Measurements from ENCODE around the gene PLEKHM1. TPM values are rescaled to one million over a fixed set of nuclear protein-coding genes. Genes with fewer than 3 reads are reported as not detected.
"Not testable (repeated sequence)": the region's sequence is repeated elsewhere in the genome, so short reads cannot be mapped to it uniquely, and the experiment has no call there.

The PLEKHM1 gene
- total RNA-seq, 4 donors from 2014 or later = 44.0 to 68.9 (median 53.2) TPM

DNA sequence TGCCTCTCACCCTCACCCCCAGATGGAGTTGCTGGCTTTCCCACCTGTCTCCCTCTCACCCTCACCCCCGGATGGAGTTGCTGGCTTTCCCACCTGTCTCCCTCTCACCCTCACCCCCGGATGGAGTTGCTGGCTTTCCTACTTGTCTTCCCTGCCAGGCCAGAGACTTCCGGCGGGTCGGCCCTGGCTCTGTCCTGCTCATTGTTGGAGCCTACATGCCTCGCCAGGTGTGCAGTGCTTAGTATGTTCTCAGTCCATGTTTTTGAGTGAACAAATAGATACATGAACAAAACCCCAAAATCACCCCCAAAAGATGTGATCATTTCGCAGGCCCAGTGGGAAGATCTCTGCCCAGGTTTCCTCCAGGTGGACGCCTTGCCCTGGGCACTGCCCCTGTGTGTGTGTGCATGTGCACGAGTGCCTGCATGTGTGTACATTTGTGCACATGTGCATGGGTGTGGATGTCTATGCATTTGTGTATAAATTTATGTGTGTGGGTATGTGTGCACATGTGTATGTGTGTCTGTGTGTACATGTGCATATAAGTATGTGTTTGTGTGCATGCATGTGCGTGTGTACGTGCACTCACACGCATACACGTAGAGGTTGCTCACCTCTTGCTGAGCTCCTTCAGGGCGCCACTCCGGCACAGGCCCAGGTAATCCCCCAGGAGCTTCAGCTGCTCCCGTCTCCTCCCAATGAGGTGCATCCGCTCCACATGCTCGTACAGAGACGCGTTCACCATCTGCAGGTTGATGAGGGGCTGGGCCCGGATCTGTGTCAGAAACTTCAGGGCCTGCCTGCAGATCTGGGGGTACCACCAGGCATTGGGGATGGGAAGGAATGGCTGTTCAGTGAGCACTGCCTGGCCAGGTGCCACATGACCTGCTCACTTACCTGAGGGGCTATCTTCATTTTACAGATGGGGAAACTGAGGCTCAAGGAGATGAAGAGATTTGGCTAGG lies 45.4 kb downstream of the PLEKHM1 start:
- not testable (repeated sequence) for DNase-seq (ENCODE audit: low spot score); ATAC-seq (ENCODE audit: low FRiP score)

DNA sequence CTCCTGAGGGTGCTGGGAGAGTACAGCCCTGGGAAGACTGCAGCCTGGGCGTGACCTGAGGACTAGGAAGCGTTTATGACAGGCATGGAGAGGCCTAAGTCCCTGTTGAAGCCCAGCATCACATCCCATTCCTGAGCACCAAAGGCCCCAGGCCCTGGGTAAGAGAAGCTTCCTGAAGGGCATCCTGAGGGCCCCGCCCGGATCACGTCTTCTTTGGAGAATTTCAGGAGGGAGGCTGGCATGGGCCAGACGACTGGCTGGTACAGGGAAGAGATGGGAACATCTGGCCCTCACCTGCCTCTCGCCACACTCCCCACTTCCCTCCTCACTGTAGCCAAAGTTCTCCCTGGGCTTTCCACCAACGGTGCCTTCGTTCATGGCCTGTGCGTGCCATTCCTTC lies 46.2 kb downstream of the PLEKHM1 start:
- not testable (repeated sequence) for DNase-seq (ENCODE audit: low spot score); ATAC-seq (ENCODE audit: low FRiP score)

DNA sequence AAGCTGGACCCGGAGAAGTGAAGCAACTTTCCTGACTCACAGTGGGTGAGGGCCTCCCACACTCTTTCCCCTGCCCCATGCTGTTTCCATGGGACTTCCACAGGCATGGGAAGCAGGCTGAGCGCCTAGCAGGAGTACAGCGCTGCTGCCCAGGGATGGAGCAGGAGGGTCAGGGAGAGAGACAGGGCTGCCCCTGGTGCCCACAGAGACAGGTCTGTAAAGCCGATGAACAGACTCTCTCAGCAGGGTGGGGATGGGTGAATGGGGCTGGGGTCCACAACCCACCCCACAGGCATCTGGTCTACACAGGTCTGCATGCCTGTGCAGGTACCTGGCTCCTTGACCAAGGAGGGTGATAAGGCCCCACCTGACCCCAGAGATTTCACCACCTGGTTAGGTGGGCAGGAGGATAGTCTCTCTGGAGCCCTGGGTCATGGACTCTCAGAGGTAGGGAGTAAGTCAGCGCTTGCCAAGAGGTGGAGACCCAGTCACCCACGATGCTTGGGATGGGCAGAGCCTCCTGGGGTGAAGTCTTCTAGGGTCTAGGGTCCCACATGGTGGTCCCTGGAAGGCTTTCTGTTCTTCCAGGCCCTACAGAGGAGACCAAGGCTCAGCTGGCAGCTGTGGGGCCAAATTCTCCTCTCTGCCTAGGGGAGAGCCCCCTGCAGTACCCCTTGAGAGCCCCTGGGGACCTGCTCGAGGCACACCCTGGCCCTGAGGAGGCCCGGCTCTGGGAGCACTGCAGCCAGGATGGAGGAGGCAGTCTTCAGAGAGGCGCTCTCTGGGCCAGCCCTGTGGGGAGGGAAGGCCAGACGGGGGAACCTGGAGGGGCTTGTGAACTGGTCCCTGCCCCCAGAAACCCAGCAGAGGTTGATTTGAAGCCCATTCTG lies 46.9 kb downstream of the PLEKHM1 start:
- DNase-seq (ENCODE audit: low spot score); ATAC-seq (ENCODE audit: low FRiP score): not testable (repeated sequence)

DNA sequence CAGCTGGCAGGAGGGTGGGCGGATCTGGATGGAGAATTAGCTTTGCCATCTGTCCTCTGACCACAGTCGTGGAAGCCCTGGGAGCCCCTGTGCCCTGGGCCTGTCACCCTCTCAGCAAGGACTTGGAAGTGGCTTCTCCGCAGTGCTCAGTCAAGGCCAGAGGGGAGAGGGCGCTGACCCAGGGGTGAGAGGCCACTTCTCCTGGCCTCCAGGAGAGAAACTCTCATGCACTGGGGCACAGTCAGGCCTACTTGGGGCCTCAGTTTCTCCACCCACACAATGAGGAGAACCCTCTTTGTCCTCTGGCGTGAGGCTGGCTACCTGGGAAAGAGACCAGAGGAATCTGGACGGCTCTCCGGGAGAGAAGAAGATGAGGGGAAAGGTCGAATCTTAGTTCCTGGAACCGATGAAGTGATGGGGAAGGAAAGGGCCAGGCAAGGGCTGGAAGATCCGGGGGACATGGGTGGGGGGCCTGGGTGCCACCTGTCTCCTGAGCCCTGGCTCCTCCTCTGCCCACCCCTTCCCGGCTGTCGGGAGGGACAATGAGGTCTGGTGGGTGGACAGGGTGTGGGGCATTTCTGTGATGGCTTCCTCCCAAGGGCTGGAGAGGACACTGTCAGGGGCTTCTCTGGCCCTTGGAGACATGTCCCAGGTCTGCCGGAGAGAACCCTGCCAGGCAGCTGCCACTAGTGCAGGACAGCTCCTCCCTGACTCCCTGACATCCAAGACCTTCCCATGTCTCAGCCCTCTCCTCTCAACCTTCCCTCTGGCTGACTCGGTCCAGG lies 48.8 kb downstream of the PLEKHM1 start:
- TF ChIP-seq, protein P1, sequence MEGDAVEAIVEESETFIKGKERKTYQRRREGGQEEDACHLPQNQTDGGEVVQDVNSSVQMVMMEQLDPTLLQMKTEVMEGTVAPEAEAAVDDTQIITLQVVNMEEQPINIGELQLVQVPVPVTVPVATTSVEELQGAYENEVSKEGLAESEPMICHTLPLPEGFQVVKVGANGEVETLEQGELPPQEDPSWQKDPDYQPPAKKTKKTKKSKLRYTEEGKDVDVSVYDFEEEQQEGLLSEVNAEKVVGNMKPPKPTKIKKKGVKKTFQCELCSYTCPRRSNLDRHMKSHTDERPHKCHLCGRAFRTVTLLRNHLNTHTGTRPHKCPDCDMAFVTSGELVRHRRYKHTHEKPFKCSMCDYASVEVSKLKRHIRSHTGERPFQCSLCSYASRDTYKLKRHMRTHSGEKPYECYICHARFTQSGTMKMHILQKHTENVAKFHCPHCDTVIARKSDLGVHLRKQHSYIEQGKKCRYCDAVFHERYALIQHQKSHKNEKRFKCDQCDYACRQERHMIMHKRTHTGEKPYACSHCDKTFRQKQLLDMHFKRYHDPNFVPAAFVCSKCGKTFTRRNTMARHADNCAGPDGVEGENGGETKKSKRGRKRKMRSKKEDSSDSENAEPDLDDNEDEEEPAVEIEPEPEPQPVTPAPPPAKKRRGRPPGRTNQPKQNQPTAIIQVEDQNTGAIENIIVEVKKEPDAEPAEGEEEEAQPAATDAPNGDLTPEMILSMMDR (IDR thresholded peaks at IDR 0.05) = no peak
- ATAC-seq (ENCODE audit: low FRiP score) (no peak), DNase-seq (ENCODE audit: low spot score) (no peak)

DNA sequence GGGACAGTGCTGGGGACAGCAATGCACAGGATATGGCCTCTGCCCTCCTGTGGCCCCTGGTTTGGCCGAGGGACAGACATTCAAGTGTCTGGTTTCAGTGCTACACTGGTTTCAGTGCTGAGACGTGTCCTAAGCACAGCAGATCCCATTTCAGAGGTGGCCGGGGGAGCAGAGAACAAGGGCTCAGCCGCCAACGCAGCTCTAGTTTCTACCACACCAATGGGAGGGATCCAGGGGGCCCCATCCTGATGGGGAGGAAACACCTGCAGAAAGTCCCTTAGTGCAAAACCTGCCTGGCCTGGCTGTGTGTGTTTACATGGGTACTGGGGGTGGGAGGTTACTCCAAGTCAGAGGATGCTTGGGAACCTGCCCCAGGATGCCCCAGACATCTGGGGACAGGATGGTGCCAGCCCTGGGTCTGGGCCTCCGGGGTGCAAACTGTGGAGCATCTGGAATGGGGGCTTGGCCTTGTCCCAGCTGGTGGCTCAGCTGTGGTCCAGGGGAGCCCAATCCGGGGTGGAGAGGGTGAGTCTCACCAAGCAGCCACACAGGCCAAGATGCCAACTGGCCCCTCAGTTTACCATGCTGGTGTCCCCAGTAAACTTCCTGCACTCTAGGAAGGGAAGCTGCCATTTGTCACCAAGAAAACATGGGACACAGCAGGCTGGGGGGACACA lies 49.5 kb downstream of the PLEKHM1 start:
- not testable (repeated sequence) for DNase-seq (ENCODE audit: low spot score); ATAC-seq (ENCODE audit: low FRiP score)

DNA sequence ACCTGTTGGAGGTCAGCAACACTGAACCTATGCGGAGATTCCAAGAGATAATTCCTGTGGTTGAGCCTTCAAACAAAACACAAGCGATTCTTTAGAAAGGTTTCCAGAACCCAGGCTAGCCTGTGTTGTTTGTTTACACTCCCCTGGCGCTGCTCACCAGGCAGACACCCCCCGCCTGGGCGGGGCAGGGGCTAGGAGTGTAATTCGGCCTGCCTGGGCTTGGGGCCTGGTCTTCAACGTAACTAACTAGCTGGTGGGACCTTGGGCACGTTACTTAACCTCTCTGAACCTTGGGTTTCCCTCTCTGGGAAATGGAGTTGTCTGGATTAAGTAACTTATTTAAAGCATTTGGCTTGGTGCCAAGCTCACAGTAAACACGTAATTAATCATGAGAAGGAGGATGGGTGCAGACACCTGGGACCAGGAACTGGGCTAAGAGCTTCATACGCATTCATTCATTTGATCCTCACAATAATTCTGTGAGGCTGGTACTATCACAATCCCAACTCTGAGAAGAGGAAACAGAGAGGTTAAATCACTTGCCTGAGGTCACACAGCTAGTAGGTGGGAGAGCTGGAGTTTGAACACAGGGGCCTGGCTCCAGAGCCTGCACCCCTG lies 50.3 kb downstream of the PLEKHM1 start:
- ATAC-seq (ENCODE audit: low FRiP score) (no peak), DNase-seq (ENCODE audit: low spot score) (no peak)
- TF ChIP-seq, protein P1 (IDR thresholded peaks at IDR 0.05) = no peak

DNA sequence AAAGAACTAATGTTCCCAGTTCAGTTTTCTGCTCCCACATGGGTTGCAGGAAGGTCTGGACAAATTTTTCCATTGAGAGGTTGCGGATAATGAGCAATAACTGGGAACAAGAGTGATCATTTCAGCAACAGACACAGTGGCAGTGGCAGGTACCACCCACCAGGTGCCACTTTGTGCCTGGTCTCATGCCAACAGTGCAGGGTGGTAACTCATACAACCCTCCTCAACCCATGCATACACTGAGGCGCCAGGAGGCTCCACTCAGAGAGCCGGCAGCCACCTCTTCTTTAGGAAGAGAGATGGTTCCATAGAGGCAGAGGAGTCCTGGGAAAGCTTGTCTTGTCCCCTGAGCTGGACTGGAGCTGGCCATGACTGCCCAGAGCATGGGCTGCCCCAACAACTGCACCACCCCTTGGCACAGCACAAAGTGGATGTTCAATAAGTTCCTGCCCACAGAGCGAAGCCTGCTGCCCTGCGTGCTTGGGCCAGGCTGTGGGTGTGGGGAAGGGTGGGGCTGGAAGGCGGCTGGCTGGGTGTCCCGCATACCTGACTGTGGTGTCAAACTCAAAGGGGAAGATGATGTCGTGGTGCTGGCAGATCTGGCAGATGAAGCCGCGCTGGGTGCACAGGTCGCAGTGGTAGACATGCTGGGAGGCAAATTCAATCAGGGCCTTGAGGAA lies 51.5 kb downstream of the PLEKHM1 start:
- TF ChIP-seq, protein P1 (IDR thresholded peaks at IDR 0.05) = no peak
- ATAC-seq (ENCODE audit: low FRiP score) (no peak), DNase-seq (ENCODE audit: low spot score) (no peak)

Data from omental fat pad (tissue), 4 donors.